Peyer's patch (tissue), 4 donors: Measurements from ENCODE around the gene KRT1.

Experiments
- POLR2A ChIP-seq, 2 donors: fragments of 450-650 bp; IDR thresholded peaks; one replicate each; pipeline ENCODE4 v1.5.1; 2017; ENCODE audit warnings: antibody characterized with exemption in 2 of 2, mild to moderate bottlenecking in 2 of 2, moderate library complexity in 2 of 2
- TF ChIP-seq, protein P1 (sequence below), 6 experiments: fragments of 450-650 bp in 4 of 6; fragments of 200-600 bp in 2 of 6; sonication (generic) in 1 of 6; IDR thresholded peaks; one replicate each; pipeline ENCODE4 v1.5.1; 2017 to 2019; ENCODE audit warnings: antibody characterized with exemption in 6 of 6, mild to moderate bottlenecking in 3 of 6, moderate library complexity in 1 of 6

DNA sequence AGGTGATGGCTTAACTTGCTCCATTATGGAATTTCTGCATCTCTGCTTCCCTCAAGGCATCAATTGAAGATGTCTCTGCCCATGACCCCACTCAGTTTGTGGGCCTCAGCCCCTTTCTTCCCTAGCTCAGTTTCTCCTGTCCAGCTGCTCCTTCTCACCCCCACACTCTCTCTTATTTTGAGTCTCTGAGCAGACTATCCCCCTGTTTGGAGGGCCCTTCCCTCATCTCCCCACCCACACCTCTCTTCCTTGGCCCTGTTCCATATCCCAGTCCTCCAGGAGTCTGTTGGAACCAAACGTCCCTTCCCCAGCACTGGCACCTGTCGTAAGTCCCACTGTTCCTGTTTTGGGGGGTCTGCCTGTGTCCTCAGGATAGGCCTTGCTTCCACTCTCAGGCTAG, 8.3 kb upstream of the KRT1 start:
- TF ChIP-seq, protein P1, sequence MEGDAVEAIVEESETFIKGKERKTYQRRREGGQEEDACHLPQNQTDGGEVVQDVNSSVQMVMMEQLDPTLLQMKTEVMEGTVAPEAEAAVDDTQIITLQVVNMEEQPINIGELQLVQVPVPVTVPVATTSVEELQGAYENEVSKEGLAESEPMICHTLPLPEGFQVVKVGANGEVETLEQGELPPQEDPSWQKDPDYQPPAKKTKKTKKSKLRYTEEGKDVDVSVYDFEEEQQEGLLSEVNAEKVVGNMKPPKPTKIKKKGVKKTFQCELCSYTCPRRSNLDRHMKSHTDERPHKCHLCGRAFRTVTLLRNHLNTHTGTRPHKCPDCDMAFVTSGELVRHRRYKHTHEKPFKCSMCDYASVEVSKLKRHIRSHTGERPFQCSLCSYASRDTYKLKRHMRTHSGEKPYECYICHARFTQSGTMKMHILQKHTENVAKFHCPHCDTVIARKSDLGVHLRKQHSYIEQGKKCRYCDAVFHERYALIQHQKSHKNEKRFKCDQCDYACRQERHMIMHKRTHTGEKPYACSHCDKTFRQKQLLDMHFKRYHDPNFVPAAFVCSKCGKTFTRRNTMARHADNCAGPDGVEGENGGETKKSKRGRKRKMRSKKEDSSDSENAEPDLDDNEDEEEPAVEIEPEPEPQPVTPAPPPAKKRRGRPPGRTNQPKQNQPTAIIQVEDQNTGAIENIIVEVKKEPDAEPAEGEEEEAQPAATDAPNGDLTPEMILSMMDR (IDR thresholded peaks at IDR 0.05) = no peak
- no peak for TF ChIP-seq POLR2A (IDR thresholded peaks at IDR 0.05)
